PFSK-1 (cell line): ENCODE data around the gene SPNS2.

Source experiments
- FOXP2 ChIP-seq: optimal IDR thresholded peaks from 2 replicates; pipeline ENCODE3; 2011; ENCODE audit warnings: borderline replicate concordance, control low read depth, inconsistent platforms; ENCODE audit not compliant: insufficient read depth; ENCODE audit errors: extremely low read length, extremely low read depth
- POLR2AphosphoS5 ChIP-seq: IDR thresholded peaks from 2 replicates; pipeline ENCODE4 v1.6.1; 2012; ENCODE audit warnings: low read depth, mild to moderate bottlenecking, control low read depth, low read length, moderate library complexity
- SIN3A ChIP-seq: IDR thresholded peaks from 2 replicates; pipeline ENCODE4 v1.6.1; 2012; ENCODE audit warnings: mild to moderate bottlenecking, low read length, moderate library complexity, borderline replicate concordance; ENCODE audit not compliant: insufficient read depth
- TAF1 ChIP-seq: IDR thresholded peaks from 2 replicates; pipeline ENCODE4 v1.6.1; 2012; ENCODE audit warnings: low read length, control low read depth, borderline replicate concordance; ENCODE audit not compliant: insufficient read depth
- TF ChIP-seq, protein P1 (sequence below), 2 experiments: IDR thresholded peaks; 2 replicates each; pipeline versions ENCODE4 v1.6.1 to v1.8.0; 2011 to 2012; ENCODE audit warnings: low read depth in 2 of 2, low read length in 2 of 2, control low read depth in 1 of 2, inconsistent platforms in 1 of 2, mild to moderate bottlenecking in 1 of 2, moderate library complexity in 1 of 2; ENCODE audit not compliant: insufficient read depth in 1 of 2

DNA sequence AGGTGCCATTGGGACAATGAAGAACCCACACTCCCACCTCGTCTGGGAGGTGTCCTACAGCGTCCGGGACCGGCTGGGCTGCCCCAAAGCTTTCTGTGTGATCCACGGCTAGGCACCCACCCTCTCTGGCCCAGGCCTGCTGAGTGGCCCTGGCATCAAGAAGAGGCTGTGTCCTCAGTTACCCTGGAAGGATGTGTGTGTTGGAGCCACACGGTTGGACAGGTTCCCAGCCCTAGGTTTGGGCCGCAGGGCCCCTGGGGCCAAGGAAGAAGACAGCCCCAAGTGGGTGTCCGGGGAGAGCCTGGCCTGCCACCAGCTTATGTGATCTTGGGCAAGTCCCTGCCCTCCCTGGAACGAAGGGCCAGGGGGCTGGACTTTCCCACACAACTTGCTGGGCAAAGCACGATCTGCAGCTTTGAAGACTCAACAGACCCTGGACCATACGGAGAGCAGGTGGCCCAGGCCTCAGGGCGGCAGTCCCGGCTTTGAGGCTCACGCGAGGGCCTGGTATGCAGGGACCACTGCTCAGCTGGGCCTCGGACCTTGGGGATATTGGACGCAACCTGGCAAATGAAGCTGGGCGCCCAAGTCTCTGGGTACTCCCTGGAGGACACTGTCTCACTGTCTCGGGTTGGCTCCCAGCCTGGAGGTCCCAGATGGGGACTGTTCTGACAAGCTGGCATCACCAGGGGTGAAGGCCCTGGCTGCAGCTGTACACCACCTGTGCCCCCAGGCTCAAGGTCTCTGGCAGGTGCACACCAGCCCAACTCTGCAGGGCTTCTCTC, 39.0 kb downstream of the SPNS2 start:
- no peak; the same call in 1 of the 2 replicates for TF ChIP-seq POLR2AphosphoS5
- no peak for TF ChIP-seq SIN3A
- TF ChIP-seq, protein P1, sequence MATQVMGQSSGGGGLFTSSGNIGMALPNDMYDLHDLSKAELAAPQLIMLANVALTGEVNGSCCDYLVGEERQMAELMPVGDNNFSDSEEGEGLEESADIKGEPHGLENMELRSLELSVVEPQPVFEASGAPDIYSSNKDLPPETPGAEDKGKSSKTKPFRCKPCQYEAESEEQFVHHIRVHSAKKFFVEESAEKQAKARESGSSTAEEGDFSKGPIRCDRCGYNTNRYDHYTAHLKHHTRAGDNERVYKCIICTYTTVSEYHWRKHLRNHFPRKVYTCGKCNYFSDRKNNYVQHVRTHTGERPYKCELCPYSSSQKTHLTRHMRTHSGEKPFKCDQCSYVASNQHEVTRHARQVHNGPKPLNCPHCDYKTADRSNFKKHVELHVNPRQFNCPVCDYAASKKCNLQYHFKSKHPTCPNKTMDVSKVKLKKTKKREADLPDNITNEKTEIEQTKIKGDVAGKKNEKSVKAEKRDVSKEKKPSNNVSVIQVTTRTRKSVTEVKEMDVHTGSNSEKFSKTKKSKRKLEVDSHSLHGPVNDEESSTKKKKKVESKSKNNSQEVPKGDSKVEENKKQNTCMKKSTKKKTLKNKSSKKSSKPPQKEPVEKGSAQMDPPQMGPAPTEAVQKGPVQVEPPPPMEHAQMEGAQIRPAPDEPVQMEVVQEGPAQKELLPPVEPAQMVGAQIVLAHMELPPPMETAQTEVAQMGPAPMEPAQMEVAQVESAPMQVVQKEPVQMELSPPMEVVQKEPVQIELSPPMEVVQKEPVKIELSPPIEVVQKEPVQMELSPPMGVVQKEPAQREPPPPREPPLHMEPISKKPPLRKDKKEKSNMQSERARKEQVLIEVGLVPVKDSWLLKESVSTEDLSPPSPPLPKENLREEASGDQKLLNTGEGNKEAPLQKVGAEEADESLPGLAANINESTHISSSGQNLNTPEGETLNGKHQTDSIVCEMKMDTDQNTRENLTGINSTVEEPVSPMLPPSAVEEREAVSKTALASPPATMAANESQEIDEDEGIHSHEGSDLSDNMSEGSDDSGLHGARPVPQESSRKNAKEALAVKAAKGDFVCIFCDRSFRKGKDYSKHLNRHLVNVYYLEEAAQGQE (IDR thresholded peaks at IDR 0.05; ENCODE audit: insufficient read depth in 1 of 2, low read depth in 2 of 2, low read length in 2 of 2): no peak
- no peak for TF ChIP-seq FOXP2
- no peak for TF ChIP-seq TAF1
